GM21576 (cell line): ENCODE measurements around the gene CAPN3.

ENCODE experiments used
- ATAC-seq: cut with Tn5 transposase; IDR thresholded peaks from one replicate; pipeline ENCODE4 v1.9.1; 2021; ENCODE audit warnings: mild to moderate bottlenecking, moderate library complexity; ENCODE audit not compliant: unreplicated experiment

Gene CAPN3

DNA sequence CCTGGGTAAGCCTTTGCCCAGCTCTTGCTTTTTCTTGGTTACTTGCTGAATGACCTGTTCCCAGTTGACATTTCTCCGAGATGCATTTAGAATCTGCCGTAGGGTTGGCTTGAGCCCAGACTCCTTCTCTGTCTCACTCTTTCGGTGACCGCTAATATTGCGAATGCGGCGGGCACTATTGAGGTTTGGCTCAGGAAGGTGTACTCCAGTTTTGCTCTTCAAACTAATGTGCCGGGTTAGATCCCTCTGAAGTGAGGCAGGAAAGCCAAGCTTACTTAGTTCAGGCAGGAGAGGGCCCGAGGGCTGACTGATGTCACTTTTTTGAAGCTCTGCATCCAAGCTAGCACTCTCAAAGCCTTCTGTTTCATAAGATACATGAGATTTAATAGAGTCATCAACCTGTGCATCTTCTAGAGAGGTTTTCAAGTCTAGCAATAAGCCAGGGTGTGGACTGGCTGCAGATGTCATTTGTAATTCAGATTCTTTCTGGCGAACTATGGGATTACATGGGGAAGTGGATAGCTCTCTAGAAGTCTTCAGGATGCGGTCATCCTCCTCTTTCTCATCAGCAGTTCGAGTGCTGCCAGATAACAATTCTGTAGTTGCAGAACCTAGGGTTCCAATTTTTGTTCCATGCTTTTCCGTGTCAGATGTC is 90.6 kb downstream of the CAPN3 start:
- no peak for ATAC-seq

DNA sequence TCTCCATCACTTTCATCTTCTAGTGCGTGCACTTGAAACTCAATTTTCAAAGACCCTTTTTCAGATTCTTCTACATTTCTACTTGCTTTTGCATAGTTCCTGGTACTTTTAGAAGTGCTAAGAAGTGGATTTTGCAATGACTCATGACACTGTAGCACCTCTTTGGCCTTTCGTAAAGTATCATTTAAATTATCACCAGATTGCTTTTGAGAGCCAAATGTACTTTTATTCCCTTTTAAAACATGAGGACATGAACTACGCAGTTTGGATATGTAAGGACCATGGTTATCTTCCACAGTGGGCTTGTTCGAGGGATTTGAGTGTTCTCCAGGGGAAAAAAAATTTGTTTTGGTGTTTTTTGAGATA is 91.1 kb downstream of the CAPN3 start:
- no peak for ATAC-seq

DNA sequence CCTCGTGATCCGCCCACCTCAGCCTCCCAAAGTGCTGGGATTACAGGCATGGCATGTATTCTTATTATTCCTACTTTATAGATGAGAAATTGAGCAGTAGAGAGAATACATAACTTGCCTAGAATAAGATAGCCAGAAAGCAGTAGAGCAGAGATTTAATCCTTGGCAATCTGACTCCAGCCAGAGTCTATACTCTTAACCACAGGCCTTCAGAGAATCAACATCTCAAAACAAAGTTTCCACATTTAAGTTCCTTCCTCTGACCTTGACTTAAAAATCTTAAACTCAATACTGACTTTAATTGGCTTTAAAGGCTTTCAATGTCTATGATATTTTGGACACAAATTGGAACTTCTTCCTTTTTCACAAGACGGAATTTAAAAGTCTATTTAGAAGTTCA is 94.5 kb downstream of the CAPN3 start:
- ATAC-seq = no peak

DNA sequence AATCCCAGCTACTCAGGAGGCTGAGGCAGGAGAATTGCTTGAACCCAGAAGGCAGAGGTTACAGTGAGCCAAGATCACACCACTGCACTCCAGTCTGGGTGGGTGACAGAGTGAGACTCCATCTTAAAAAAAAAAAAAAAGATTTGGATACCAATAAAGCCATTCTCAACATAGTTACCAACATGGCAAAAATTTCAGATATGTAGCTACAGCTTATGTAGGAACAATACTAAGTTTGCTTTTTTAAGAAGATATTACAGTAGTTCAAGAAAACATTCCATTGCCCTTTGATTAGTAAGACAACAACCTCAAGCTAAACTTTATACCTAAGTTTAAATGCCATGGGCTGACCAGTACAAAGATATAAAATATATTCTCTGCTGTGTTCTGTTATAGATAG is 97.2 kb downstream of the CAPN3 start:
- ATAC-seq = no peak

DNA sequence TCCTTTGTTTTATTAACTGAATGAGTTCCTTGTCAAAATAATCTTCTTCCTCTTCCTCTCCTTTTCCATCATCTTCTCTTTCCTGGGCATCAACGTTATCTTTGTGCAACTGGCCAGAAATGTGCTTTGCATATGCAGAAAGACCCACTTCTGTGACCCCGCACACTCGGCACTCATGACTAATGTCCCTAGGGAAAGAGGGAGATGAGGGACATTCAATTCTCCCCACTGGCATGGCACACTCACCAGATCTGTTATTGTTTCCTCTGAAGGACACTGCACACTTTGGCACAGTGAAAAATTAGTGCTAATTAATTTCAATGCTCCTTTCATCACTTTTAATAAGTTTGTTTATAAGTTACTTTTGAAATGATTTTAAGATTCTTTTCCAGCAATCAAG is 97.7 kb downstream of the CAPN3 start:
- no peak for ATAC-seq

DNA sequence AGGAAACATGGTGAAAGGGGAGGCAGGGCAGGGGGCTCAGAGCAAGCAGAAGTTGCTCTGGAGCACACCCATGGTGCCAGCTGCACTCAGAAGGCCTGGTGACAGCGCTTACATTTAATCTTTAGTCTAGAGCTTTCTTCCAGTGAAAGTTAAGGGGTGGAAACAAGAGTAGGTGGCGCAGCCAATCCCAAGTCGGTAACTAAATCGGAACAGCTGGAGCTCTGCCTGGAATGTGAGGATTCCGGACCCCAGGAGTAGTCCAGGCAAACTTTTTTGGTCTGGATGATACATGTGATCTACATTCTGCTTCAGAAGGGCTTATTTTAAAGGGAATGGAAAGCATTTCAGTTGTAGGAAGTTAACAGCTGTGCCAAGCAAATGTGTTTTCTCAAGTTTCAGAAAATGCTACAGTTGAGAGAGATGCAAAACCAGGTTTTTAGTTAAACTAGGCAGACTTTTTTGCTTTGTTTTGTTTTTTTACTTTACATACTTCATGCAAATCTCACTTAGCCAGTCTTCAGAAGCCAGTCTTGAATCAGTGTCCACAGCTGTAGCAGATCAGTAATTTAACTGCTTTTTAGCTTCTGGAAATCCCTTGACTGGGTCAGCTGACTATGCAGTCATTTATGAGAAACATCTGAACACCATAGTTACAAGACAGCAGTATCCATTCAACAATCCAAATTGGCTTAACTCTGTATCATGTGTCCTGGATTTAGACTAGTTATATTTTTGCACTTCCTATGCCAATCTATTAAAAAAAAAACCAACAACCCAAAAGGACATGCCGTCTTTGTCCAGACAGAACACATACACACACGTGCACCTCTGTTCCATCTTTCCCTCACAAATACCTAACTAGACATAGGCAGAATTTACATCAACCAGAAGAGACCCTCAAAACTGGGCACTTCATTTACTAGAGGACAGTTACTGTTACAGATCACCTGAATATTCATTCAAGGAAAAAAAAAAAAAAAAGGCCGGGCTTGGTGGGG is 98.4 kb downstream of the CAPN3 start:
- ATAC-seq = no peak

DNA sequence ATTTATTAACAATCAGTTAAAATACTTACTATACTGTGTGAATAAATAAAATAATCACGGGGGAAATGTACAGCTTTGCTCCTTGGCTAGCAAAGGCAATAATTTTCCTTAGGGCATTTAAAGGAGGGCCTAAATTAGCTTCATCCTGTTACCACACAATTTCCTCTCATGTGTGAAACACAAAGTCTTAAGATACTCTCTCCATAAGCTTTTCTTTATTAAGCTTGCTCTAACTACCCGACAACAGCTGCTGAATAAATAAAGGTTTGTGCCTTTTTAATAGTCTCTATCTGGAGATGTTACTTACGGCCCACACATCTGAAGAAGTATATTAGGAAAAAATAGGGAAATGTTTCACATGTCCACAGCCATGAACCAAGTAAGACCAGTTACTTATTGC is 102.0 kb downstream of the CAPN3 start:
- ATAC-seq = no peak
